Activated B cell treated with CpG ODN at 0.5 μM for 24 hours (primary cell): ENCODE results near the gene NHS. TPM values are rescaled to one million over a fixed set of nuclear protein-coding genes. Genes with fewer than 3 reads are reported as not detected.

Experiments
- ATAC-seq: fragments of 200-7000 bp; cut with Tn5 transposase; one replicate; pipeline ENCODE4 v1.10.0; 2021; ENCODE audit warnings: low read depth, mild to moderate bottlenecking, moderate library complexity
- CTCF ChIA-PET: fragments of 350-600 bp; sonication (Branson Sonifier 250); formaldehyde crosslinking; loops from one replicate; lab custom pipeline; 2021; ENCODE audit warnings: antibody characterized with exemption; lab: Charles Lee
- POLR2A ChIA-PET: fragments of 350-600 bp; sonication (Branson Sonifier 250); formaldehyde crosslinking; loops from one replicate; lab custom pipeline; 2021; ENCODE audit warnings: antibody characterized with exemption; lab: Charles Lee
- DNase-seq: peaks from one replicate; pipeline ENCODE4 v3.0.0; 2022
- H3K27ac Mint-ChIP-seq: one replicate; pipeline ENCODE4 v1.8.0; 2020; ENCODE audit warnings: mixed read lengths
- H3K27me3 Mint-ChIP-seq: one replicate; pipeline ENCODE4 v1.8.0; 2021; ENCODE audit warnings: mixed read lengths
- H3K36me3 Mint-ChIP-seq: one replicate; pipeline ENCODE4 v1.8.0; 2021; ENCODE audit warnings: low read depth, mixed read lengths
- H3K4me1 Mint-ChIP-seq: one replicate; pipeline ENCODE4 v1.8.0; 2021; ENCODE audit warnings: mixed read lengths
- H3K4me3 Mint-ChIP-seq: one replicate; pipeline ENCODE4 v1.8.0; 2020; ENCODE audit warnings: mild to moderate bottlenecking, mixed read lengths
- H3K9me3 Mint-ChIP-seq: one replicate; pipeline ENCODE4 v1.8.0; 2020; ENCODE audit warnings: mixed read lengths
- CTCF ChIP-seq: fragments of 200-600 bp; IDR thresholded peaks from one replicate; pipeline ENCODE4 v1.8.0; 2022; ENCODE audit warnings: antibody characterized with exemption, mild to moderate bottlenecking
- intact Hi-C: fragments of 100-400 bp; cut with micrococcal nuclease; formaldehyde crosslinking; loops from one replicate; pipeline ENCODE4 v1.15.1; 2024
- total RNA-seq: library from RNA; stranded (reverse); gene quantifications from 2 replicates; pipeline ENCODE4 v1.2.3, GENCODE V29; 2022

Gene NHS
- total RNA-seq, 1 donor from 2014 or later, result not detected

DNA sequence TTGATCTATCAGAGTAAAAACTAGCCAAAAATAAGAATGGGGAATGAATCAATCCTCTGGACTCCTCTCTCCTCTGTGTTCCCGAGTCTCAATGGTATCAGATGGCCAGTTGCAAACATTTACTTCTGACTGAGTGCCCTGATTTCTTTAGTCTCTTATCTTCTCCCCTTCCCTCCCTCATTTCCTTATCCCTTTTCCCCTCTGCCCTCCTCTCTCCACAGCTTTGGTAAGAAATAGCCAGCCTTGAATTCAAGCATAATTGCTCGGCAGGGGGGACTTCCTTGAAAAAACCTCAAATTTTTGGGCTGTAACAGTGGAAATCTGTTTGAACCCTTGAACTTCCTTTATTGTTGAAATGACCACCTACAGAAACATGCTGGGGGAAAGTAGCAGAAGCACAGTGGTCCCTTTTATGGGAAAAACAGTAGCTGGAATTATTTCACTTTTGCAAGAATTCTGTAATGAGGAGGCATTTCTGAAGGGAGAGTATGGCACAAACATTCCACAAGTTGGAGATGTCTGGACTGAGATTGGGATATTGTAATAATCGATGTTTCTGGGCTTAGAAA is 40.3 kb downstream of the NHS start:
- H3K27me3 Mint-ChIP-seq, result no peaks in the 10 kb centered on the region
- no peak overlapping the region for H3K27ac Mint-ChIP-seq
- no peaks in the 10 kb centered on the region for H3K4me1 Mint-ChIP-seq
- H3K36me3 Mint-ChIP-seq, result no peaks in the 10 kb centered on the region
- ChIA-PET CTCF (no interaction called here), POLR2A (no interaction called here)
- no peak overlapping the region for H3K4me3 Mint-ChIP-seq
- DNase-seq (no peak), ATAC-seq (no peak)
- intact Hi-C loops, result no loop called here
- no peaks in the 10 kb centered on the region for H3K9me3 Mint-ChIP-seq
- TF ChIP-seq CTCF, result no peak

DNA sequence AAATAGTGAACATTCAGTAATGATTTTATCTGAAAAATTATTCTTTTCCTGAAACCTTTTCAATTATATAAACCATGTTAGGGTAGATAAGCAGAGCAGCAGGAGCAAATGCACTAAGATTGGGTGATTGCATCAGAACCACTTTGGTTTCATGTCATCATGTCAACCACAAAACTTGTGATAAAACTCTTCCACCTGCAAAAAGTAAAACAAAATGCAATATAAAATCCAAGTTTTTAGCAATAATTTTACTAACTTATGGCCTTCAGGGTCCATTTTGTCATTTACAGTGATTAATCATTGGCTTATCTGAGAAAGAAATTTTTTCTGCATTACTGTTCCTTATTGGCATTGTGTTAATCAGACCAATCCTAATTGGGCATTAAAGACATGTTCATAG is 42.4 kb downstream of the NHS start:
- ChIA-PET POLR2A (no interaction called here), CTCF (no interaction called here)
- intact Hi-C loops, result no loop called here
- Mint-ChIP-seq H3K9me3 (no peaks in the 10 kb centered on the region), H3K27ac (no peak overlapping the region), H3K4me3 (no peak overlapping the region), H3K36me3 (no peaks in the 10 kb centered on the region), H3K27me3 (no peaks in the 10 kb centered on the region), H3K4me1 (no peaks in the 10 kb centered on the region)
- no peak for ATAC-seq
- no peak for TF ChIP-seq CTCF
- no peak for DNase-seq

GRCh38 chrX:17425136-17425535 is 50.1 kb downstream of the NHS start:
- Mint-ChIP-seq H3K4me3 (no peak overlapping the region), H3K36me3 (no peaks in the 10 kb centered on the region), H3K4me1 (no peaks in the 10 kb centered on the region), H3K9me3 (no peaks in the 10 kb centered on the region), H3K27me3 (no peaks in the 10 kb centered on the region), H3K27ac (no peak overlapping the region)
- no peak for TF ChIP-seq CTCF
- intact Hi-C loops, result no loop called here
- DNase-seq (no peak), ATAC-seq (no peak)
- ChIA-PET CTCF (no interaction called here), POLR2A (no interaction called here)

DNA sequence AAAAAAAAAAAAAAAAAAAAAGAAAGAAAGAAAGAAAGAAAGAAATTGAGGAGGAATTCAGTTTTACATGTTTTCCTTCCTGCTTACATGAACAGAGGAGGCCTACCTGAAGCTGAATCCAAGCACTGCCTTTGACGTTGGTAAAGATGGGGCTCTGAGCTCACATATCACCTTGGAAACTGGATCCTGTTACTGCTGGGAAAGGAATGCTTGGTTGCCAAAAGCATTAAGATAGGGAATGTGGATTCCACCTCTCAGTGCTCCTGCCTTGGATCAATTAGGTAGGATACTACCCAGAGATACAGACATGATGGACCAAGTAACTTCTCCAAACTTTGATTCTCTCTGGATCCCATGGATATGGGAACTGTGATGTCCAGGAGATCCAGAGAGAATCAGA is 50.6 kb downstream of the NHS start:
- no peak for DNase-seq
- no peaks in the 10 kb centered on the region for H3K4me1 Mint-ChIP-seq
- intact Hi-C loops, result no loop called here
- no peak for ATAC-seq
- ChIA-PET CTCF (no interaction called here), POLR2A (no interaction called here)
- H3K36me3 Mint-ChIP-seq, result no peaks in the 10 kb centered on the region
- H3K9me3 Mint-ChIP-seq, result no peaks in the 10 kb centered on the region
- H3K4me3 Mint-ChIP-seq, result no peak overlapping the region
- no peak for TF ChIP-seq CTCF
- no peaks in the 10 kb centered on the region for H3K27me3 Mint-ChIP-seq
- H3K27ac Mint-ChIP-seq, result no peak overlapping the region

- Mint-ChIP-seq H3K36me3 (no peaks in the 10 kb centered on the region), H3K4me3 (no peak overlapping the region), H3K27me3 (no peaks in the 10 kb centered on the region), H3K27ac (no peak overlapping the region), H3K4me1 (no peaks in the 10 kb centered on the region), H3K9me3 (no peaks in the 10 kb centered on the region)
- intact Hi-C loops, result no loop called here
- POLR2A ChIA-PET, result no interaction called here
- CTCF ChIA-PET, result no interaction called here
- DNase-seq (no peak), ATAC-seq (no peak)
- no peak for TF ChIP-seq CTCF
Measured at GRCh38 chrX:17431171-17431570, 56.2 kb downstream of the NHS start.
